CD4-positive, alpha-beta T cell treated with Interleukin-17A for 1 hour (primary cell): ENCODE data around the gene NR2F1-AS1.

ENCODE experiments used
- DNase-seq: peaks from one replicate; pipeline ENCODE4 v3.0.0-alpha.2; 2020

Gene NR2F1-AS1

DNA sequence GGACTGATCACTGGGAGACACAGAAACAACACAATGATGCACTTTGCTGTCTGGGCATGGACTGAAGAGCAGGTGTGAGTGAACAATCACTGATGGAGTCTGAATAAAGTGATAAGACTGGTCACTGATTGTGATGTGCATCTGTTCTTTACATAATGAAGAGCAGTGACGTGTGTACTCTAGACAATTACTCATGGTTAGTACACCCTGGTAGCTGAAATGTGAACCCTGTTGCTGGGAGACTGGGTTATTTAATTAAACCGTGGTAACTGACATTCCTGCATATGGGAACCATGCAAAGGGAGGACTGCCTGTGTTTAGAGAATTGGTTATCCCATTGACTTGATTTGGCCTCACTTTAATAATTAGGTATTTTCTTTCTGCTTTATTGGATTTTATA, 202.9 kb downstream of the NR2F1-AS1 start:
- no peak for DNase-seq

DNA sequence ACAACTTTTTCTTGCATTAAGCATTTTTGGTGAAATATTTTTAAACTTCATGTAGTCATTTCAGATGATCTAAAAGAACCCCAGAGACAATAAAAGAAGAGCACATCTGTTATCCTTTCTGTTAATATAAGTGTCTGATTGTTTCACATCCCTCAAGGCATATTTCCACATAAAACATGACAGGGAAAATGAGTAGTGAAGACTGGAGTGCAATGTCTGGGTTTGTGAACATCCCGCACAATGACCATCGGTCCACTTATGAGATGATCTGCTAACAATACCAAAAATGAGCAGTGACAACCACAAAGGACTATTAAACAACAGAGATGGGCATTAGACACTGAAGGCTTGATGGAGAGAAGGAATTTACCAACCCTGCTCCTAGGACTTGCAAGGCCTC, 209.1 kb downstream of the NR2F1-AS1 start:
- DNase-seq = no peak

DNA sequence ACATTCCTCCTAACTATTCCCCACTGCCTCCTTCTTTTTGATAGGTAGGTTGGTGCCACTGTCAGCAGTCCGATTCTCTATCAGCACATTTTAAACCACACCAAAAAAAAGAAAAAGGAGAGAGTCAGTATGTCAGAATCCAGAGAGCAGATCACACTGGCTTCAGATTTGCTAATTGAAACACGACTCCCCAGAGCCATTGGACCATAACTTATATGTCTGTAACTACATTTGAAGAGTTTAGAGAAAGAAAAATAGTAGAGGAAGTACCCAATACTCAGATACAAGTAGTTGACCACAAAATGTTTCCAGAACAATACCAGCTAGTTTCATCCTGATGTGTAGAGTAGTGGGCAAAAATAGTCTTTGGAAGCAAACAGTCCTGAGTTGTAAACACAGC, 216.6 kb downstream of the NR2F1-AS1 start:
- no peak for DNase-seq

DNA sequence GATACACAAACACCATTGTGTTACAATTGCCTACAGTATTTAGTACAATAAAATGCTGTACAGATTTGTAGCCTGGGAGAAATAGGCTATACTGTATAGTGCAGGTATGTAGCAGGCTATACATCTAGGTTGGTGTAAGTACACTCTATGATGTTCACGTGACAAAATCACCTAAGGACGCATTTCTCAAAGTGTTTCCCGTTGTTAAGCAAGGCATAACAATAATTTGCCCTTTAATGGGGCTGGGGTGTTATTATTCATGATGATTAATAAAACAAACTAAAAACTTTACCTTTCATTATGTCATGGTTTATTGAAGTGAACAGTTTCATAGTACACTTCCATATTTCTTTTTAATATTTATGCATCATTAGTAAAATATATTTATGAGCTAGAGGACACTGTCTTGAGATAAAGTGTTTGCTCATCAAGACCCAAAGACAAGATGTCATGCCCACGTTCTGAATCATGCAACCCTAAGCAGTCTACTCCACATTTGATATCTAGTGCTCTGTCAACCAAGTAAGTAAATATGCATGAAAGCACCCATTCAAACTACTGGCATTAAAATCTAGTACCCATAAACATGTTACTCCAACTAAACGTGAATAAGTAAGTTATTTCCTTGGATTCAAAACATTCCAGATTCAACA, 220.5 kb downstream of the NR2F1-AS1 start:
- DNase-seq = no peak

DNA sequence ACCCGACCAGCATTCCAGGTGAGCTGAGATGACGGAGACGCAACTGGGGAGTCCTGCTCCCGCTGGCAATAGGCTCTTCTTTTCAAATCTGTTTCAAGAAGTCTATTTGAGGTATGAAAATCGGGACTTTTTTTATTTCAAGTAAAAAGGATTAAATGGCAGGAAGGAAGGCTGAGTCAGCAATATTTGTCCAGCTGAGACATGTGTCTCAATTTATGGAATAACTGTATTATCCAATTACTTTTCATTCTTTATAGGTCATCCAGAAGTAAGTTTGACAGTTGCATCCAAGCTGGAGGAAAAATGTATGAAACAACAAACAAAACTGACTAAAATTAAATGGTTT, 221.1 kb downstream of the NR2F1-AS1 start:
- no peak for DNase-seq
